Measurements from ENCODE around the gene SLC16A4.

GRCh38 chr1:110361856-110362255 lies 29.0 kb downstream of the SLC16A4 start:
- TF ChIP-seq CTCF (IDR thresholded peaks at IDR 0.05; ENCODE audit: insufficient read depth, low read depth, low read length) (no peak), EZH2 (IDR thresholded peaks at IDR 0.05; ENCODE audit: insufficient read depth, low read length) (no peak)
